HG03025 (cell line): Measurements from ENCODE around the gene GRIP1.

ENCODE experiments used
- ATAC-seq: cut with Tn5 transposase; IDR thresholded peaks from one replicate; pipeline ENCODE4 v1.9.1; 2021; ENCODE audit warnings: mild to moderate bottlenecking, moderate library complexity; ENCODE audit not compliant: unreplicated experiment, low FRiP score

GRIP1 gene

DNA sequence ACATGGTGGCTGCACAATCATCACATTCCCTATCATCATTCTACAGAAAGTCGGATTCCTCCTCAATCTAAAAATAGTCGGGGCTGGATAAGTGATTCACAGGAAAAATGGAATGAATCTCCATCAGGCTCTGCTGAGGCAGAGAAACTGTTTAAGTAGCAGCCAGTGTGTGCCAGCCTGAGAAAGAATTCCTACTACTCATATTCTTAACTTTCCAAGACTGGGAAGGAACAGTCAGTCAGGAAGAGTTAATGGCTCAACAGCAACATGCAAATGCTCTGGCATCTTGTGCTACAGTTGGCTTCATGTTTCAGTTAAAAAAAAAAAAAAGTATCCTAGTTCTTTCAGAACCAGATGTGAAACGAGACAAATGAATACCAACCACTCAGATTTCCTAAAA, 187.0 kb downstream of the GRIP1 start:
- ATAC-seq, result no peak

DNA sequence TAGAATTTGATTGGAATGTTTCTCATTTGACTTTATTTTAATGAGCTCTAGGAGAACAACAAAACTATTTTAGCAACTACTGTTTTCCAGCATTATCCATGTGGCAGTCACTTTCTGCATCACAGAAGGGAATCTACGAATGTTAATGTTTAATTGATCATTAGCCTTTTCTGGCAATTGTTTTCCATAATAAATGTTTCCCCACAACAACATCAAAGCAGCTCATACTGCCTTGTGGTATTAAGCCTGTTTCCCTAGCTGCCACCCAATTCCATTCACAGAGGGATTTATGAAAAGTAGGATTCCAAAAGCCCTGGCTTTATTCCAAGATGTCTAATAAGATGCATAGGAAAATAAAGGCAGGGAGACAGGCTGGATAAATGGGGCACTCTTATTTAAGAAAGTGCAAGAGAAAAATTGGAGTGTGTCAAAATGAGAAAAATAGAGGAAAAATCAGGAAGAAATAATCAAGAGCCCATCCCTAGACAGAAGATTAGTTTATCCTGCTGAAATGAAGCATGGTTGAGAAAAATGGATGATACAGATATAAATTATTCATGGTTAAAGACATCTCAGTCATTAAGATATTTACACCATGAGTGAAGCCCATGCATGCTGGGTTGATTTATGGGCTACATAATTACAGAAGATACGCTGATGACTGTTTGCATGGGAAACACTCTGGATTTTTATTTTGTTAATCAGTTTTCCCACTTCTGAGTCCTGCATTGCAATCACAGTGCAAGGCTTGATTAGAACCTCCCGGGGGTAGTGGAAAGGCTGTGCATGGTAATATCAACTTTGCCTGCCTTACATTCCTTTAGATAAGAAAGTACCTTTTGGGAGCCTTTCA, 196.3 kb downstream of the GRIP1 start:
- no peak for ATAC-seq

DNA sequence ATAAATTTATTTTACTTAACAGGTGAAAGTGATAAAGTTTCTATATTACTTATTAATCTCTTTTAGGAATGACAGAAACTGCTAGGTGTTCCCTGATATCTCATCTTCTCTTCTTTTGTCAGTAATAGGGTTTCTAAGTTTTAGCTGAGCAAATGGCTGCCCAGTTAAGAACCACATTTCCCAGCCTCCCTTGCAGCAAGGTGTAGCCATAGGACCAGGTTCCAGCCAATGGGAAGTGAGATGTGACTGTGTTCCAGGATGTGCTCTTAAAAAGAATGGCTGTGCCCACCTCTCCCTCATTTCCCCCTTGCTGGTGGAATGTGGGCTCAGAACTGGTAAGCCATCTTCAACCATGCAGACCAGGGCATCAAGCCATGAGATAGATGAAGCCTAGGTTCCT, 210.9 kb downstream of the GRIP1 start:
- ATAC-seq, result no peak

DNA sequence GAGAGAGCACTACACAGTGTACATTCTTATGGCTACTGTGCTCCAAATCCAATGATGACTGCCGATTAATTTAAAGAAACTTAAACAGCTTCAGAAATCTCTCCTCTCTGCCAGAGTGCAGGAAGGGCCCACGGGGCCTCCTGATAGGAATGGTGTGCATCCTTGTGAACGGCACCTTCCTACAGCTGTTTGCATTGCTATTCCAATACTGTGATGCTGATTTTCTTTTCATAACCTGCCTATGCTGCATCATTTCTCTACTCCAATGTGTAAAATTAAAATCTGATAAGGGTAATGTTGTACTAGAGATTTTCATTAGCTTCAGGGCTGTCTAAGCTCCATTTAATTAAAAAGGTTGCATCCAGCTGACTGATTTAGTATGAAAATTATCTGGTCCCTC, 217.5 kb downstream of the GRIP1 start:
- ATAC-seq, result no peak

DNA sequence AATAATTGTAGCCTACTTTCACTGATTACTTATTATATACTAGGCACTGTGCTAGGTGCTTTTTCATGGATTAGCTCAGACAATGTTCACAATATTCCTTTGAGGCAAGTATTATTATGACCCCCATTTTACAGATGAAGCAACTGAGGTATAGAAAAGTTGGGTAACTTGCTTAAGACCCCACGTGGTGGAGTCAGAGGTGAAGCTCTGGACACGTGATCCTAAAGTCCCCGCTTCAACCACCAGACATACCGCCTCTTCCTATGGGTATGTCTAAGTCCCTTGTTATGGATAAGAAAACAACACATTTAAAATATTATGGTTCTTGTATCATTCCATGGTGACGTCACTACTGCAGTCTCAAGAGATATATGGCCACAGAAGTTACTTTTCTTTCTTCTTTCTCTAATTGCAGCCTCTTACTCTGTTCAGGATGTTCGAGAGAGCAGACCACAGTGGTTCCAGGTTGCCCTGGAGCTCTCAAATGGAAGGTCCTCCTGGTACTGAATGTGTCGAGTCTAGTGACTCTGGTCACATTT, 218.9 kb downstream of the GRIP1 start:
- no peak for ATAC-seq

DNA sequence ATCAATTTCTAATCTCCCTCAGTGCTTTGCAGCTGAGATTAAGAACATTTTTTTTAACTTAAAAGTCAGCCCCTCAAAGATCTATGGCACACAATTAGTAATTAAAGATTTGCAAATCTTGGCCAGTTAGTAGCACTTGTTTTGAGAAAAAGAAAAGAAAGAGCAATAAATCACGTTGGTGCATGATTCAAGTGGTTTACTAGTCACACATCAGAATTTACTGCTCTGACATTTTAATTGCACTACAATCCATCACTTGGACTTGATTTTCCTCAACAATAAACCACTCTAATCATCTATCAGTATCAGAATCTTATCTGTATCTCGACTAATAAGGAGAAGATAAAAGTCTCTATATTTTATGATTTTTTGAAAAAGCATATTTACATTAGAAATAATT, 222.3 kb downstream of the GRIP1 start:
- no peak for ATAC-seq

DNA sequence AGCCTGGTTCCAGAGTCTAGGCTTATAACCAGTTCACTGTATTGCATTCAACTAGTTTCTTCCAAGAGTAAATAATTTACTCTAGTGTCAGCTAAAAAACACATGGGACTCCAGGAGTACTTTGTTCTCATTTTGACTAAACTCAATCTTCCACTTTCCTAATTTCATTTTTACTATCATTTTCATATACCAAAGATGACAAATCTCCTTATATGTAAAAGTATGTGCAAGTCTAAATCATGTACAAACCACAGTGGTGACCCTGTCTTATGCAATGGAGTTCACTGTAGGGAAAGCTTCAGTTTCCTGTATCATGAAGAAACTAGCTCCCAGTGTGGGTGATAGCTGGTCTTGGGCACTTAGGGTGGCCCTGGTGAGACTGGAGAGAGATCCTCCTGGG, 225.0 kb downstream of the GRIP1 start:
- peak; percentile 64 for ATAC-seq

DNA sequence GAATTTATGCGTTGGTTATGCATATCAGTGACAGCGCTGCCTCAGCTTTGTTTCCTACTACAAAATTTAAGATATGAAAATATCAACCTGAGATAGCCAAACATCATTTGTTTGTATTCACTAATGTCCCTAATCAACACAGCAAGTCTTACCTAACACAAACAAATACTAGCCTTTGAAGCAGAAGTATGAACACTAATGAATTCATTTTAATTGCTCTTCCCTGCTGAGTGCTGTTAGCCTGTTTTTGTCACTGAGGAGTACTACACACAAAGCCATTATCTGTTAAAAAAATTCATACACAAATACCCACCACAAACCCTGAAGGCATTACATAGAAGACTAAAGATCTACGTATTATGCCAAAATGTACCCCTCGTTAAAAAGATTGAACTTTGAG, 225.8 kb downstream of the GRIP1 start:
- ATAC-seq, result no peak

DNA sequence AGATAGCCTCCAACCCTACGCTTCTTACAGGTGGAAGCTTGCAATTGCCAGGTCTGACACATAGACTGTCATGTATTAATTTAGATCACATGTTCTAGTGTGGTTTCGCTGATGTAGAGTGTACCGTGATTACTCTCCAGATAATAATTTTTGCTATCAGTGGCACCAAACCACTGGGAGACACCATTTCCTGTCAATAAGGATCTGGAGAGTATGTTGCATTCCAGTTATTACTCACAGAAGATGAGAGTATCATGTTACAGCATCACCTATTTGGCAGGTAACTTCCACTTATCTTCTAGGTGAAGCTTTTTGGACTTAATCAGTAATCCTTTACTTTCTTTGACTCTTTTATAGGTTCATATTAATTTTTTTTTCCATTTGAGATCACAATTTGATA, 229.3 kb downstream of the GRIP1 start:
- ATAC-seq, result no peak

DNA sequence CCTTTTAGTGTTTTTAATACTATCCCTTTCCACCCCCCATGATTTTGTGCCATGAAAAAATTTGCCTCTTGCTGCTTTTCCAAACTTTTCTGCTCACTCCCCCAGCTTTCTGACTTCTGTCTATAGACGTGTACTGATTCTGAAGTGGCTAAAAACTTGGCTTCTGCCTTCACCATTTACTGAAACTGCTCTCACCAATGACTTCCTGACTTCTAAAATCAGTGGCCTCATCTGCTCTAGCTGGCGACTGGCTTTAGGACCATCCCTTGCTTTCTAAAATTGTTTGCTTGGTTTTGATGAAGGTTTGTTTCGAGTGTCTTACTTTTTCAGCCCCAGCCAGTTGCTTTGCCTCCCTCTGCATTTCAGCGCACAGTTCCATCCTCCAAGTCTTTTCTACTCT, 231.2 kb downstream of the GRIP1 start:
- no peak for ATAC-seq

DNA sequence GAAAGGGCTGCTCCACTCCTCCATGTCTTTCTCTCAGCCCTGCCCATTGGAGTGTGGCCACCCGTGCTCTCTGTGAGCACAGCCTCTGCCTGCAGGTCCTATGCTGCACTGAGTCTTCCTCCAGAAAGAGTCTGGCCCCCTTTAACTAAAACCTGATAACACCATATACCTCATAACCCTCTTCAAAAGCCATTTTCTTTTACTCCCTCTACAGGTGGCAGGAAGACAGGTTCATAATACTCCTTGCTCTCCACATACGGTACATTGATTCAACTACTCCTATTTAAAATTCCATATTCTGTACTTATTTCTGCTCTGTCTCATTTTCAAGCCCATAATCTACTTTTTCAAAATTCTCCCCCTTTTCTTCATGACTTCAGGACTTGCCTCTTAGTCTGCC, 232.6 kb downstream of the GRIP1 start:
- no peak for ATAC-seq

DNA sequence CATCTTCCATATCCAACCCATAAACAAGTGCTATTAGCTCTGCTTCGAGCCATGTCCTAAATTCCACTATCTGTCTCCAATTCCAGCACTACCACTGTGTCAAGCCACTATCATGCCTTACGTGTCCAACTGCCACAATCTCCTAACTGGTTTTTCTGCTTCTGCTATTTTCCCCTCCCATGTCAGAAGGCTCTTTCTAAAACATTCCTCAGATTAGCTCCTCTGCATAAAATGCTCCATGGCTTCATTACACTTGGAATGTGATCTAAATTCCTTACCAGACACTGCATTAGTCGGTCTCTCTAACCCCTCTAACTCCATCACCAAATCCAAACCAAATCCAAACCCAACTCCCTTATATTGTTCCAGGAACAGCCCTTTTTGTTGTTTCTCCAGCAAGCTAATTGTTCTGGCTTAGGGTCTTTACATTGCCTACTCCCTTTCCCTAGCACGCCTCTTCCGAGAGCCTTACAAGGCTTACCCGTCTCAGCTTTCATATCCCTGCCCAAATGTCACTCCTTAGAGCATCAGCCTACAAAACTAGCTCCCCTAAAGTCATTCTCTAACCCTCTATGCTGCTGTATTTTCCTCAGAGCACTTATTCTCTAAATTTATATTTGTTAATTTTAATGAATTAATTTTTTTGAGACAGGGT, 236.8 kb downstream of the GRIP1 start:
- no peak for ATAC-seq

DNA sequence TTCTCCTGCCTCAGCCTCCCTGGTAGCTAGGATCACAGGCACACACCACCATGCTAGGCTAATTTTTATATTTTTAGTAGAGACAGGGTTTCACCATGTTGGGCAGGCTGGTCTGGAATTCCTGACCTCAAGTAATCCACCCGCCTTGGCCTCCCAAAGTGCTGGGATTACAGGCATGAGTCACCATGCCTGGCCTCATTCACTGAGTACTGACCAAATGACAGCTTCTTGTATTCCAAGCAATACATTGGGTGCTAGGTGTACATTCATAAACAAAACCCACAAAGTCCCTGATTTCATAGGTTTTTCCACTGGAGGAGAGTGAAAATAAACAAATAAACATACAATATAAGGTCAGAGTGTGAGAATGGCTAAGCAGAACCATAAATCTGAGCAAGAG, 240.3 kb downstream of the GRIP1 start:
- no peak for ATAC-seq

DNA sequence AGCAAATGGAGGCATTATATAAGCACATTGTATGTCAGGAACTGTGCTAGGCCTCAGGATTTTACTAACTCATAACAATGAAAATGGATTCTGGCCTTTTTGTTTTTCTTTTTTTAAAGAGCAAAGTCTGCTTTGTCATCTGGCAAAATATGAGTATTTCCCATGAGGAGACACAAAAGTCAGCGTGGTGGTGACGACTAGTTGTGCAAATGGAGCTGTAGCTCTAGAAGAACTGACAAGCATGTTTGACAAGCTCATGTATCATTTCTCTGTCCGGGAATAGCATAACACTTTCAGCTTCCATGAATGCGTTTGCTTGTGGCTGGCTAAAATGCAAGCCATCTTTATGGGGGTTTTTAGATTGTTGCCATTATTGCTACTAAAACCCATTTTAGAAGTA, 248.8 kb downstream of the GRIP1 start:
- ATAC-seq, result no peak

DNA sequence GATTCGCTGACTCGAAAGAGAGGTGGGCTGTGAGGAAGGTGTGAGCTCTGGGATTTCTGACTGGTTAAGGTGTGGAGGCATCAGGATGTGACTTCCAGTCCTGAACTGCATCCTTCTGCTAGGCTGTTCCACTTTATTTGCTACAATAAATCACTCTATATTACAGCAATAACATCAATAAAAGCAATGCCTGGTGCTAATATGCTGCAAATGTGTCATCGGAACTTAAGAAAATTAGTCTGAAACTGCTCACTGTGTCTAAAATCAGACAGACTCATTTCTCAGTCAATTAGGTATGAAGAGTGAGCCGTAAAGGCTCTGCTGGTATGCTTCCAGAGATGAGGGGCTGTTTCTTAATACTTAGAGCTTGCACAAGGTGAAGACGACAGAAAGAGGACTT, 250.0 kb downstream of the GRIP1 start:
- no peak for ATAC-seq

DNA sequence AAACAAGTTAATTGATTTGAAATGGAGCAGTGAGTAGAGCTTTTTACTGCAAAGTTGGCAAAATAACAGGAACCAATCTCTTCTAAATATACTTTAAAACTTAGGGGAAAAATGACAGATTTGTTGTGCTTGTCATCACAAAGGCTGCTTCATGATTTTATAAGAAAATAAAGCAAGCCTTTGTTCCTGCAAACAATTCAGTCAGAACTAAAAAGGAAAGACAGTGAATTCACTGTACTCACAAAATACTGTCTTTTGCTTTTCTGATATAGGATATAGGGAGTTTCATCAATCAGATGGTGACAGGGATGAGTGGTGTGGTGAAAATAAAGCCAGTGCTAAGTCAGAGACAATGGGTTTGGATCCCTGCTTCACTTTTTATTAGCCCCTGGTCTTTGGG, 250.6 kb downstream of the GRIP1 start:
- no peak for ATAC-seq

DNA sequence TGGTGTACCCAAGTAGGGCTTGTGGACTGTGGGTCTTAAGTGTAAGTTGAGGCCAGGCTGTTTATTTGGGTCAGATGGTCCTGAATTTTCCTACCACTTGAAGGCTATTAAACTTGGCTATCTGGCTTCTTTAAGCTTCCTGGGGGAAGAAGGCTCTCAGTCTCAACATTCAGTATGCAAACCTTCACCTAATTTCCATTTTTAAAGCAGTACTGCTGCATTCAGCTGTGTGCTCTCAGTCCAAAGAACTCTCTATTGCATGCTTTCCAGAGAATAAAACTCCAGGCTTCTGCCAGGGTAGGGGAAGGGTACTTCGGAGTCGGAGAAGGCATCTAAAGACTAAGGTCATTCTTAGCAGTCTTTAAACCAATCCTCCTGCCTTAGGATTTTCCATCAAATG, 252.2 kb downstream of the GRIP1 start:
- ATAC-seq, result no peak

DNA sequence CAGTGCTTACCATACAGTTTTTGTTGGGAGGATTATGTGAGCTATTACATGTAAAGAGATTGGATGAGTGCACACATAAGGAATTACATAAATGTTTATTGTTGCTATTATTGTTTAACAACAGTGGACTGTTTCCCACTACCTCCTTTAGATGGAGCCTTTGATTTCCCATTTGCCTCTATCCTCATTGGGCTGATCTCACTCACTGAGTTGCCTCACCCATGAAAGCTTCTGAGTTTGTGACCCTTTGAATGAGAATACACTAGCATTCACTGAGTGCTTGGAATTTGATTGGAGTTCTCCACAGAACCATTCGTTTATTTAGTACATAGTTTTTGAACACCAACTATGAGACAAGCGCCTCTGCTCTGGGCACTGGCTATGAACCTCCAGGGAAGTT, 255.6 kb downstream of the GRIP1 start:
- no peak for ATAC-seq

DNA sequence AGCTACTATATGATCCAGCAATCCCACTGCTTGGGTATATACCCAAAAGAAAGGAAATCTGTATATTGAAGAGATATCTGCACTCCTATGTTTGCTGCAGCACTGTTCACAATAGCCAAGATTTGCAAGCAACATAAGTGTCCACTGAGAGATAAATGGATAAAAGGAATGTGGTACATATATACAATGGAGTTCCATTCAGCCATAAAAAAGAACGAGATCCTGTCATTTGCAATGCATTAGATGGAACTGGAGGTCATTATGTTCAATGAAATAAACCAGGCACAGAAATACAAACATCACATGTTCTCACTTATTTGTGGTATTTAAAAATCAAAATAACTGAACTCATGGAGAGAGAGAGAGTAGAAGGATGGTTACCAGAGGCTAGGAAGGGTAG, 260.0 kb downstream of the GRIP1 start:
- no peak for ATAC-seq

DNA sequence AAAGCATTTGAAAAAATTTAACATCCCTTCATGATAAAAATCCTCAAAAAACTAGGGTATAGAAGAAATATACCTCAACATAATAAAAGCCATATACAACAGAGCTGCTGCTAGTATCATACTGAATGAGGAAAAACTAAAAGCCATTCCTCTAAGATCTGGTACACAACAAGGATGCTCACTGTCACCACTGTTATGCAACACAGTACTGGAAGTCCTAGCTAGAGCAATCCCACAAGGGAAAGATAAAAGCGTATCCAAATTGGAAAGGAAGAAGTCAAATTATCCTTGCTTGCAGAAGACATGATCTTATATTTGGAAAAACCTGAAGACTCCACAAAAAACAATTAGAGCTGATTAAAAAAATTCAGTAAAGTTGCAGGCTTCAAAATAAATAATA, 261.7 kb downstream of the GRIP1 start:
- no peak for ATAC-seq

DNA sequence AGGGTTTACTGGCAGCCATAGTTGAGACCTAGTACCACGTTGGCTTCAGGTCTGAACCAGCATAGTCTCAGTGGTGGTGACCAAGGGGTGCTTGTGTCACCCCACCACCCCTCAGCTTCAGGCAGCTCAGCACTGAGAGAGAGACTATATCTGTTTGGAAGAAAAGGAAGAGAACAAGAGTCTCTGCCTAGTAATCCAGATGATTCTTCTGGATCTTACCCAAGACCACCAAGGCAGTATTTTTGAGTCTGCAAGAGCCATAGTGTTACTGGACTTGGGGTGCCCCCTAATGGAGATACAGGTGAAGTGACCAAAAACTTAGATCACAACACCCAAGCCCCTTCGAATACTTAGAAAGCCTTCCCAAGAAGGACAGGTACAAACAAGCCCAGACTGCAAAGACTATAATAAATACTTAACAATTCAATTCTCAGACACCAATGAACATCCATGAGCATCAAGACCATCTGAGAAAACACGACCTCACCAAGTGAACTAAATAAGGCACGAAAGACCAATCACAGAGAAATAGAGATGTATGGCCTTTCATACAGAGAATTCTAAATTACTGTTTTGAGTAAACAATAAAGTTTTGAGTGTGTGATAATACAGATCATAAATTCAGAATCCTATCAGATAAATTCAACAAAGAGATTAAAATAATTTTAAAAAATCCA, 269.5 kb downstream of the GRIP1 start:
- ATAC-seq, result no peak
